Measurements from ENCODE around the gene UTY.
"Not testable (repeated sequence)": the region's sequence is repeated elsewhere in the genome, so short reads cannot be mapped to it uniquely, and the experiment has no call there.

The UTY gene

GRCh38 chrY:13279561-13279960, 200.3 kb downstream of the UTY start:
- H3K4me3 ChIP-seq (ENCODE audit: low read length), result no peak overlapping the region
- DNase-seq (ENCODE audit: low read depth), result no peak
- no peak for TF ChIP-seq CTCF (IDR thresholded peaks at IDR 0.05; ENCODE audit: insufficient read depth, low read depth, low read length, missing control alignments)

- DNase-seq (ENCODE audit: low read depth), result no peak
- H3K4me3 ChIP-seq (ENCODE audit: low read length), result no peak overlapping the region
- TF ChIP-seq CTCF (IDR thresholded peaks at IDR 0.05; ENCODE audit: insufficient read depth, low read depth, low read length, missing control alignments), result no peak
Measured at GRCh38 chrY:13271706-13272105, 208.1 kb downstream of the UTY start.

- H3K4me3 ChIP-seq (ENCODE audit: low read length); DNase-seq (ENCODE audit: low read depth): not testable (repeated sequence)
Measured at GRCh38 chrY:13253941-13254440, 225.8 kb downstream of the UTY start.

GRCh38 chrY:13250421-13250820, 229.4 kb downstream of the UTY start:
- no peak for DNase-seq (ENCODE audit: low read depth)
- TF ChIP-seq CTCF (IDR thresholded peaks at IDR 0.05; ENCODE audit: insufficient read depth, low read depth, low read length, missing control alignments), result no peak
- H3K4me3 ChIP-seq (ENCODE audit: low read length), result no peak overlapping the region

- DNase-seq (ENCODE audit: low read depth), result no peak
- H3K4me3 ChIP-seq (ENCODE audit: low read length), result no peak overlapping the region
- TF ChIP-seq CTCF (IDR thresholded peaks at IDR 0.05; ENCODE audit: insufficient read depth, low read depth, low read length, missing control alignments), result no peak
Measured at GRCh38 chrY:13243716-13244115, 236.1 kb downstream of the UTY start.

GRCh38 chrY:13233901-13234300, 245.9 kb downstream of the UTY start:
- DNase-seq (ENCODE audit: low read depth), result peak; percentile 66
- no peak for TF ChIP-seq CTCF (IDR thresholded peaks at IDR 0.05; ENCODE audit: insufficient read depth, low read depth, low read length, missing control alignments)
- H3K4me3 ChIP-seq (ENCODE audit: low read length), result no peak overlapping the region

GRCh38 chrY:13233118-13233517, 246.7 kb downstream of the UTY start:
- no peak for TF ChIP-seq CTCF (IDR thresholded peaks at IDR 0.05; ENCODE audit: insufficient read depth, low read depth, low read length, missing control alignments)
- H3K4me3 ChIP-seq (ENCODE audit: low read length), result no peak overlapping the region
- no peak for DNase-seq (ENCODE audit: low read depth)
